Erythroblast (primary cell): ENCODE data around the gene FAM76A.
"Not testable (repeated sequence)": the region's sequence is repeated elsewhere in the genome, so short reads cannot be mapped to it uniquely, and the experiment has no call there.

ENCODE experiments used
- DNase-seq, 2 experiments: peaks; one replicate each; lab custom pipeline; 2025; lab: John Stamatoyannopoulos, UW
- GATA1 ChIP-seq: IDR thresholded peaks from 2 replicates; pipeline ENCODE4 v1.6.1; 2011; ENCODE audit warnings: low read depth, mild to moderate bottlenecking, control low read depth, low read length, moderate library complexity
- POLR2A ChIP-seq: IDR thresholded peaks from 2 replicates; pipeline ENCODE4 v1.6.1; 2011; ENCODE audit warnings: mild to moderate bottlenecking, low read length

Gene FAM76A

GRCh38 chr1:27755286-27755685 lies 29.5 kb downstream of the FAM76A start:
- TF ChIP-seq GATA1 (no peak), POLR2A (no peak)
- no peak for DNase-seq

- DNase-seq, result no peak
- TF ChIP-seq GATA1, result no peak
- no peak for TF ChIP-seq POLR2A
Observed at GRCh38 chr1:27755865-27756264, 30.1 kb downstream of the FAM76A start.

- TF ChIP-seq GATA1 (no peak), POLR2A (no peak)
- DNase-seq, result no peak
Observed at GRCh38 chr1:27759236-27759635, 33.5 kb downstream of the FAM76A start.

- no peak for TF ChIP-seq POLR2A
- TF ChIP-seq GATA1, result no peak
- DNase-seq, result no peak
Observed at GRCh38 chr1:27760426-27760825, 34.7 kb downstream of the FAM76A start.

GRCh38 chr1:27762033-27762432 lies 36.3 kb downstream of the FAM76A start:
- no peak for DNase-seq
- TF ChIP-seq POLR2A (no peak), GATA1 (no peak)

GRCh38 chr1:27763358-27763757 lies 37.6 kb downstream of the FAM76A start:
- DNase-seq, result no peak
- TF ChIP-seq GATA1 (no peak), POLR2A (no peak)

- no peak for DNase-seq
- TF ChIP-seq GATA1 (no peak), POLR2A (no peak)
Observed at GRCh38 chr1:27770293-27770830, 44.6 kb downstream of the FAM76A start.

GRCh38 chr1:27772036-27772931 lies 46.5 kb downstream of the FAM76A start:
- no peak for DNase-seq
- TF ChIP-seq POLR2A (no peak), GATA1 (no peak)

GRCh38 chr1:27772932-27773825 lies 47.4 kb downstream of the FAM76A start, which contains the start of gene STX12:
TSS of gene STX12 (plus strand) at chr1:27773219. CDS start at chr1:27773308, 89 bp downstream.
- TF ChIP-seq POLR2A, result peak; percentile 69
- no peak for TF ChIP-seq GATA1
- peak; percentile 94 to 99 for DNase-seq

GRCh38 chr1:27773826-27774445 lies 48.2 kb downstream of the FAM76A start:
- DNase-seq, result peak in 1 of 2 experiments; percentile 46
- TF ChIP-seq POLR2A (no peak), GATA1 (no peak)

GRCh38 chr1:27774654-27775053 lies 48.9 kb downstream of the FAM76A start:
- TF ChIP-seq GATA1 (no peak), POLR2A (no peak)
- no peak for DNase-seq

- DNase-seq, result not testable (repeated sequence)
Observed at GRCh38 chr1:27775336-27775735, 49.6 kb downstream of the FAM76A start.

GRCh38 chr1:27776276-27776675 lies 50.5 kb downstream of the FAM76A start:
- DNase-seq, result not testable (repeated sequence)

- no peak for TF ChIP-seq GATA1
- no peak for TF ChIP-seq POLR2A
- no peak for DNase-seq
Observed at GRCh38 chr1:27778056-27778455, 52.3 kb downstream of the FAM76A start.

GRCh38 chr1:27779122-27779521 lies 53.4 kb downstream of the FAM76A start:
- DNase-seq, result no peak
- TF ChIP-seq GATA1, result no peak
- no peak for TF ChIP-seq POLR2A
